Adipose tissue (tissue), 3 donors: ENCODE results near the gene LARGE1. TPM values are rescaled to one million over a fixed set of nuclear protein-coding genes. Genes with fewer than 3 reads are reported as not detected.

Experiments used
- H3K27ac ChIP-seq: one replicate; pipeline ENCODE4 v1.5.1; 2013; ENCODE audit warnings: low read depth, low read length
- WGBS, 3 donors: extraction: QIAGEN DNeasy Blood & Tissue Kit; methylation state at CpG; one replicate each; pipeline ENCODE4 v1.1.7; 2013; 5-methylcytosine and 5-hydroxymethylcytosine counted together
- polyA plus RNA-seq, 3 donors: library from polyadenylated mRNA; stranded (reverse); fragments of 200-250 nt; gene quantifications; one replicate each; pipeline ENCODE4 v1.2.3, GENCODE V29; 2013
- donor health status: healthy with polysubstance abuse.
- donor health status: Bipolar disorder and iron deficiency.
- donor health status: healthy.

LARGE1 gene
- polyA plus RNA-seq, 3 donors: 4.0 to 7.9 (median 7.7) TPM

DNA sequence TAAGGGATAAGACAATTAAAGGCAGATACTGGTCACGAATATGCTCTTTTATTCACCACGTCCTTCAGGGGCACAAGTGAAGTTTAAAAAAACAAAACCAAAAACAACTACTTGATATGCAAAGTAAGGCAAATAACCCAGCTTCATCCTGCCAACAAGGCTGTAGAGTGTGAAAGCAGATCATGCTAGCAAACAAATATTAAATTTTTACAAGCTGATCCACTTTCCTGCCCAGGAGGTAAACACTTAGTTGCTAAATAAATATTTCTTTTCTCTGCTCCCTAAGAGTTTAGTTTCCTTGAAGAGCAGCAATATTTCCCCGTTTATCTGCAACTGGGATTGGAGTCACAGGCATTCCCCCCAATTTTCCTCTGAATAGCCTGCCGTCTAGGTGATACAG, 300.2 kb downstream of the LARGE1 start:
- no peak overlapping the region for H3K27ac ChIP-seq
- WGBS, 3 donors: 88 to 93% (median 89%) methylated on average over 4 of the region's 4 CpGs

DNA sequence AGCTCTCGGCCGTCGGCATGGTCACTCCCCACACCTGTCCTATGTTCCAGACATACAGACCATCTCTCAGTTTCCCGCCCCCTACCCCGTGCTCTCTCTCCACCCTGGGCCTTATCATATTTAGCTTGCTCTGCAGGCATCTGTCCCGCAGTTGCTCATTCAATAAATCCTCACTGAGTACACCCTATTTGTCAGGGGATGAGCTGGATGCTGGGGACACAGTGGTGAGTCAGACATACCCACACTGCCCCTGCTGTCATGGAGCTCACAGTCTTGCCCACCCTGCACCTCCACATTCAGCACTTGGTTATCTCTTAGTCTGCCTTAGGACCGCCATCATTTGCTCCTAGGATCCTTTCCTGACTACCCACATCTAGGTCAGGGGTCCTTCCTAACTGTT, 313.8 kb downstream of the LARGE1 start:
- no peak overlapping the region for H3K27ac ChIP-seq
- 96 to 99% (median 97%) methylated on average over 7 of the region's 7 CpGs for WGBS, 3 donors

DNA sequence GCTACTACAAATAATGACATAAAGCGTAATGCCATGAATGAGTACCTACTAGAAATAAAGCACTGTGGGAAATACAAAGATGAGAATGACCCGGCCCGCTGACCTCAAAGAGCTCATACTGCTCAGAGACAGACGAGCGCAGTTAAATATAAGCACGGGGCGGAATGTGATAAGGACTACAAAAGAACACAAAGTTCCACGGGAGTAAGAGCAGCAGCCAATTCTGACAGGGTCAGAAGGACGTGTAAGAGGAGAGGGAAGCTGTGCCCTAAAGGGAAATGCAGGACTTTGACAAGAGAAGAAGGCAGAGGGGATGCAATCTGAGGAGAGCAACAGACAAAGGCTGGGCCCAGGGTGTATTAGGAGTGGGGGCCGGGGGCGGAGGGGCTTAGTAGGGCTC, 314.6 kb downstream of the LARGE1 start:
- no peak overlapping the region for H3K27ac ChIP-seq
- 61 to 82% (median 76%) methylated on average over 11 of the region's 11 CpGs for WGBS, 3 donors

DNA sequence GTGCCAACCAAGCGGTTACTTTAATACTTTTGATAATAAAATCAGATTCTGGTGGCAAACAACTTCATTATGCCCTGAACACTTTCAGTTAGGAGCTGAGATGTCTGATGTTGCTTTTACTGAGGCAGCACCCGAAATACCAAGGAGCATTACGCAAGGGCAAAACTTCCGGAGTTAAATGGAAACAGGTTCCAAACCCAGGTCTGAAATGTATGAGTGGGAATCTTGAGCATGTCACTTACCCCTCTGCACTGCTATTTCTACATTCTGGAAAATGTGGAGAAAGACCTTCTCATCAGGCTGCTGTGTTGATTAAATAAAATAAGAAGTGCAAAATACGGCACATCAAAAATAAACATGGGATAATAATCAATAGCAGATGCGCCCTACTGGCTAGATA, 315.1 kb downstream of the LARGE1 start:
- no peak overlapping the region for H3K27ac ChIP-seq
- WGBS, 3 donors: 92 to 93% (median 93%) methylated on average over 6 of the region's 6 CpGs

DNA sequence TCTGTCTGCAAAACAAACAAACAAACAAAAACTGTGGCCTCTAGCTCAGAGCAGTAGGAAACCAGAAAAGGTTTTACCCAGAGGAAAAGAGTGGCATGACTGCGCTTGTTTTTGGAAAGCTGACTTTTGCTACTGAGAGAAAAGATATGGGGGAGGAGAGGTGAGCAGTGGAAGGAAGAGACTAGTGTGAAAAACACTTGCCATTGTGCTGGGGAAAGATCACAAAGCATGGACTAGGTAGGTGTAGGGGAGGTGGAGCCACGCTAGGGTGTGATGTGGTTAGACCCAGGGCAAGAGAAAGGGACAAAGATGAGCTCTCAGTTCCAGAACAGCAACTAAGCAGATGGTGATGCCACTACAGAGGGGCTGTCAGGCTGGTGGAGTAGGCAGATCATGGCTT, 319.2 kb downstream of the LARGE1 start:
- 94 to 96% (median 95%) methylated on average over 2 of the region's 2 CpGs for WGBS, 3 donors
- H3K27ac ChIP-seq: no peak overlapping the region

DNA sequence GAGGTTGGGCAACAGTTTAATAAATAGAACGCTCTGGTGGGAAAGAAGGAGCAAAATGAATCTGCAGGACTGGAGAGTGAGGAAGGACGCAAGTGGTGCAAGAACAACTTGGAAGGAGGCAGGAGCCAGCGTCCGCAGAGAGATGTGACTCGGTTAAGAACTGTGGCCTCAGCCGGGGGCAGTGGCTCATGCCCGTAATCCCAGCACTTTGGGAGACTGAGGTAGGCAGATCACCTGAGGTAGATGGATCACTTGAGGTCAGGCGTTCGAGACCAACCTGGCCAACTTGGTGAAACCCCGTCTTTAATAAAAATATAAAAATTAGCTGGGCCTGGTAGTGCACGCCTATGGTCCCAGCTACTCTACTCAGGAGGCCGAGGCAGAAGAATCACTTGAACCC, 319.7 kb downstream of the LARGE1 start:
- WGBS, 3 donors: 96 to 98% (median 98%) methylated on average over 12 of the region's 12 CpGs
- no peak overlapping the region for H3K27ac ChIP-seq

DNA sequence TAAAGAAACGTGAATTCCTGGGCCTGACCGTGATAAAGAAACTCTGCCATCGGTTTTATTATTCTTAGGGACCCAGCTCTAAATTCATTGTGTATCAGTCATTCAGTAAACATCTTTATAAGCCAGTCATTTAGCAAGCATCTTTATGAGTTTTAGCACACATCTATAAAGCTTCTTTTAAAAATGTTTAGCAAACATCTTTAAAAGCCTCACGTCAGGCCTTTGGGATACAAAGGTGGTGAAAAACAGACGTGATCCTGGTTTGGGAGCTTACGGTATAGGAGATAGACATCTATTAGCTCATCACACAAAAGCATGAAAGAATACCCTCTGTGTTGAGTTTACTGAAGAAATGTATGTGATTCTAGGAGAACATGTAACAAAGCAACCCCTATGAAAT, 320.2 kb downstream of the LARGE1 start:
- no peak overlapping the region for H3K27ac ChIP-seq
- WGBS, 3 donors: 87 to 90% (median 90%) methylated on average over 6 of the region's 6 CpGs

DNA sequence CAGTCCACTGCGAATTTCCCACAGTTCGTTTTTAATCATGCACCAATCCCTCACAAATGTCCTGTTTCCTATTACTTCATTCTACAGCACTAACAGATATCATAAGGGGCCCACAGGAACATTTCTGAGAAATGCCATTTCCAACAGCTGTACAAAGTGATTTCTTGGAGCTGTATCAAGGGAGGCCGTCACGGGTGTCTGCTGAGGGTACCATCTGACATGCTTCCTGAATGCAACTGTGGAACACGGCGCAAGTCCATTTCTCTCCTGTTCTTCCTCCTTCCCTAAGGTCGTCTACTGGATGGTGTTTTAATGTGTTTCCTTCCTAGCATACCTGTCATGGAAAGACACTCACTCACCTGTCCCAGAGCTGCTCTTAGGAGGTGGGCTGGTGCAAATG, 320.7 kb downstream of the LARGE1 start:
- 81 to 88% (median 87%) methylated on average over 7 of the region's 7 CpGs for WGBS, 3 donors
- no peak overlapping the region for H3K27ac ChIP-seq

DNA sequence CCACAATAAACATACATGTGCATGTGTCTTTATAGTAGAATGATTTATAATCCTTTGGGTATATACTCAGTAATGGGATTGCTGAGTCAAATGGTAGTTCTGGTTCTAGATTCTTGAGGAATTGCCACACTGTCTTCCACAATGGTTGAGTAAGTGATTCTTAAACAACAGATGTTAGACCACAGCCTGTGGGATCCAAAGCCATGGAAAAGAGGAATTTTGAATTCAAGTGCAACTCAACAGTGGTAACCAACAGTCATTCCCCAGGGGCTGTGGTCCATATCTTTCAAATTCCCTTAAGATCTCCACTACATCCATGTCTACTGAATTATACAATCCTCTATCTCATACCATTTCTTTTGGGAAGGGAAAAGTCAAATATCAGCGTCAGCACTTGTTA, 321.5 kb downstream of the LARGE1 start:
- H3K27ac ChIP-seq: no peak overlapping the region
- WGBS, 3 donors: 95% methylated on average over 1 of the region's 1 CpG

DNA sequence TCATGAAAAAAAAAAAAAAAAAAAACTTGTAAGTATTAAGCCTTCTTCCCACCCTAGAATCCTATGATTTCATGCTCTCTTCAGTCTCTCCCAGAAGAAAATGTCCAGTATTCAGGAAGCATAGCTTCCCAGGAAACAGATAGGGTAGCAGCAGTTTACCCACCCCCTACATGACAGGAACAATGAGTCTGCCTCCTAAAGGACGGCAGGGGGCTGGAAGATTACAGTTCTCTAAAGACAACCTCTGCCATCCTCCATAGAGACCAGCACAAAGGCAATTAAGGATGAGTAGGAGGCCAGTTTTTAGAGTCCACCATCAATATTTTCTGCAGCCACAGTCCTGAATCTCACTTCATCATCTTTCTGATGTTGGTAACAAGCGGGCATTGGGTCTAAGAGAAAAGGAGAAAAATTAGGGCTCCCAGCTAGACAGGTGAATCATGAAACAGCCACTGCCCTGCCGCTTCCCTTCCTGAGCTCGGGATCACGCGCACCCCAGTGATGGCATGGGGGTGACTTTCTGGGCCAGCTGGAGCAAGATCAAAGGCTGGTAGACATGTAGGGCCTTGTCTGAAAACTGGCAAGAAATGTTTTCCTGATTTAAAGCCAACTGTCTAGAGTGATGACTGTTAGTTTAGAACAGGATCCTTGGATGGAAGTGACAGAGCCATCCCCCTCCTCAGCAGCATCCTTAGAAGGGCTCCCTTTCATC, 322.8 kb downstream of the LARGE1 start:
- no peak overlapping the region for H3K27ac ChIP-seq
- 88 to 94% (median 92%) methylated on average over 6 of the region's 6 CpGs for WGBS, 3 donors

DNA sequence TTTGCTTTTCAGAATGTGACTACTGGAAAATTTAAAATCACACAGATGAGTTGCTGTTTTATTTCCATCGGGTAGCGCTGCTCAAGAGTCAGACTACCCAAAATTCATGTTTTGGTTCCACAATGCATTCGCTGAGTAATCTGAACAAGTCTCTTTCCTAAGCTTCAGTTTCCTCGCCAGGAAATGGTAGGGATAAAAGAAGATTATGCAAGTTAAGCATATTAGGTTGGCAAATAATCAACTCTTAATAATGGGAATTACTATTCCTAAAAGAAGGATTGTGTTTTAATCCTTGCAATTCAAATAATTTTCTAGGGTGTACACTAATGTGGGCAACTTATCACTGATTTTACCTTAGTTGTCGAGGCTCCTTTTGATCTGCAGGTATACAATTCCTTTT, 326.5 kb downstream of the LARGE1 start:
- H3K27ac ChIP-seq: no peak overlapping the region
- 90 to 93% (median 93%) methylated on average over 5 of the region's 5 CpGs for whole genome bisulfite sequencing, 3 donors

DNA sequence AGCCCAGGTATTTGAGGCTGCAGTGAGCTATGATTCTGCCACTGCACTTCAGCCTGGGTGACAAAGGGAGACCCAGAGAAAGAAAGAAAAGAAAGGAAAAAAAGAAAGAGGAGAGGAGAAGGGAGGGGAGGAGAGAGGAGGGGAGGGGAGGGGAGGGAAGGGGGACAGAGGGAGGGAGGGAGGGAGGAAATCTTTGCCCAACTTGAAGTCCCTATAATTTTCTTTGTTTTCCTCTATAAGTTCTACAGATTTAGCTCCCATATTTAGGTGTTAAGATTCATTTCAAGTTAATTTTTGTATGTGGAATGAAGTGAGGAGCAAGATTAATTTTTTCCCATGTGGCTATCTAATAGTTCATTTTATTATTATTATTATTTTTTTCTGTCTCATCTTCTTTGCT, 328.3 kb downstream of the LARGE1 start:
- H3K27ac ChIP-seq: no peak overlapping the region

DNA sequence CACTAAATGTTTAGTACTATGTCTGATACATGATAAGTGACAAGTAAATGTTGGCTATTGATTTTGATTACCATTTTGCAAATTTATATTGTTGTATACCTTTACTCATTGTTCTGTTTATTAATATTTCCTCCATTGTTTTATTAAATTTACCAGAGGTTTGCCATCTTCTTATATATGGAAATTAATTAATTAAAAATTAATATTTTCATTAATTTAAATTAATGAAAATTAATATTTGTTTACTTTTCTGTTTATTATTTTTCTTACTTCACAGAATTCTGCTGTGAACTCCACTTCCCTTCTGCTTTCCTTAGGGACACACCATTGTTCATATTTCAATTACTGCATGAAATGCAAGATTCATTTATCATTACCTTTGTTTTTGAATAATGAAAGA, 331.0 kb downstream of the LARGE1 start:
- H3K27ac ChIP-seq: no peak overlapping the region

DNA sequence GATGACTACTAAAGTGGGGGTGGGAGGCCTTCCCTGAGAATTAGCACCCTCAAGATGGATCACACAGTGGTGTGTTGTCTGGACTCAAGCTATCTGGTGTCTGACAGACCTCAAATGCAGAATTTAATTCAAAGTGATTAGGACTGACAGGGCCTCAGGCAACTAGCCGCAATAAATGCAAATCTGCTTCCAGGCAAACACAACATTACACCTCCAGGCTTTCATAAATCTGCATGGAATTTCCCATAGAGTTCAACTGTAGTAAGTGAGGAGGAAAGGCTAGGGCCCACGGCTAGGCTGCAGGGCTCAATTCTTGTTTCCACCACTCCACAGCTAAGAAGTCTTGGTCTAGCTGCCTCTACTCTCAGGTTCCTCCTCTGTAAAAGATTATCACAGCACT, 331.4 kb downstream of the LARGE1 start:
- H3K27ac ChIP-seq: no peak overlapping the region
- WGBS, 3 donors: 93 to 96% (median 94%) methylated on average over 2 of the region's 2 CpGs

DNA sequence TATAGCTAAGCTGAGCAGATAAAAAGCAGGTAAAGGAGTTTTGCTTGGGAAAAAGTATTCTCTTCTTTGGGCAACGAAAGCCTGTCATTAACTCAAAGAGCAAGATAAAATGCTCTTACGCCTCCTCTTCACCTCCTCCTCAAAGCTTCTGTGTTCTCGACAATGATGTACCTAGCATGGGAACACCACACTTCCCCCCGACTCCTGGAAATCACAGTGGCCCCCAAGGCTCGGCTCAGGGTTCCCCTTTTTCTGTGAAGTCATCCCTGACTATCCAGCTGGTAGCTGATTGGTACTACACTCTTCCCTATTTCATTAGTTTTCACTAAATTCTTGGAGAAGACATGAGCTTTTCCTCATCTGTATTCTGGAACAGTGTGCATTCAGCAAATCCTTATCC, 336.1 kb downstream of the LARGE1 start:
- 70 to 89% (median 76%) methylated on average over 5 of the region's 5 CpGs for WGBS, 3 donors

DNA sequence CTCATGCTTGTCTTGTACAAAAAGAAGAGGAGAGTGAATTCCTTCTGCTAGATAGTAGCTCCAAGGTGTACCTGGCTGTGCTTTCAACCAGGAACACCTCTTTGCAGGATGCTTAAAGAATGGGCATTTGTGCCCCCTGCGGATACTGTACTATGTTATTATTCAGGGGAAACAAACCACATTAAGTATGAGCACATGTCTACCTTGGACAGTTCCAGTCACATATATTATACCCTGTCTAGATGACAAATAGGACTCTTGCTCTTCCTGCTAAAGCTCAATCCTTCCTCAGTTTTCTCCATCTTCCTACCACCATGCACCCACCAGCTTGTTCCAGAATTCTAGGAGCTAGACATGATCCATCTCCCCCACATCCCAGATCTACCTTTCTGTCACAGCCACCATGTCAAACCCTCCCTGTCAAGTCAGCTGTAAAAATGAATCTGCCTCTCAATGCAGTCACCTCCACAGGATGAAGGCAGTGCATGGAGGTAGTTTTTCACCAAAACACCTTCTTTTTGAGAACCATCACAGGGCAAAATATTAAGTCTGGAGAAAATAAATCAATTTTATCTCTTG, 337.4 kb downstream of the LARGE1 start:
- WGBS, 3 donors: 92 to 100% (median 95%) methylated on average over 1 of the region's 1 CpG
- no peak overlapping the region for H3K27ac ChIP-seq

More for the DNA sequence above, 336.1 kb downstream of the LARGE1 start:
- H3K27ac ChIP-seq: no peak overlapping the region

DNA sequence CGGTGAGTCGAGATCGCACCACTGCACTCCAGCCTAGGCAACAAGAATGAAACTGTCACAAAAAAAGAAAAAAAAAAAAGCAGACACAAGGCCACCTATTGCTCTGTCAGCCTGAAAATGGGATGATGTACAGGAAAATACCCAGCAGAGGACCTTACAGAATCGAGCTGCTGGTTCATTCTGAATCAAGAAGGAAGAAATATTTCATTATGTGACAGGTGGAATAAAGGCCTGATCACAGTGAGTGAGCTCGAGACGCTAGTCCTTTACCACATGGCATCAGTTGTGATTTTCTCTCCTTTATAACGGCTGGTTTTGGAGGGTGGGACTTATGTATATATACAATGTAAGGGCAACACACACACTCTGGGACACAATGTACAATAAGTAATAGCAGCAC, 340.0 kb downstream of the LARGE1 start:
- 79 to 84% (median 82%) methylated on average over 7 of the region's 7 CpGs for WGBS, 3 donors
- H3K27ac ChIP-seq: no peak overlapping the region

DNA sequence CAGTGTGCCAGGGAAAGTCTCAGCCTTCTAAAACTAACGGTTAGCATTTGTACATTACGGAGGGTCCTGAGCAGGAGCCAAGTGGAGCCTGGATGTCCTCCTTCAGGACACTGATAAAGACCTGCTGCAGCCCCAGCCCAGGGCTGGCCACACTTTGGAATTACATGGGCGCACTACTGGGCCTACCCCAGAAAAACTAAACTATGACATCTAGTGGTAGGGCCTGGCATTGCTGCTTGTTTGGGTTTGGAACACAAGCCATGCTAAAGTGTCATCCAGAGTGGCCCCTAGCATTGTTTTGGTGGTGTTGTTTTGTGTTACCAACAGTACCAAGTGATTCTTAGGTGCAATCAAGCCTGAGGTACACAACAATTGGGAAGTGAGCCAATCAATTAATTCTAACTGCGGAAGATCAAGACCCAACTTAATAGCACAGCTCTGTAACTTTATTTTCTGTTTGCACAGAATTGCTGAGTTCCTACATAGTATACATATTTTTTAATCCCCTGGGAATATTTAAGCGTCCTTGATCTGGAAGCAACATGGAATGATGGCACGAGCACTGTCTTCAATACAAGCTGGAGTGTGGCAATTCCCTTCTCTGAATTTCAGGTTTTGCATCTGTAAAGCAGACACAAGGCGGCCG, 340.7 kb downstream of the LARGE1 start:
- 47 to 65% (median 52%) methylated on average over 8 of the region's 8 CpGs for WGBS, 3 donors
- no peak overlapping the region for H3K27ac ChIP-seq

DNA sequence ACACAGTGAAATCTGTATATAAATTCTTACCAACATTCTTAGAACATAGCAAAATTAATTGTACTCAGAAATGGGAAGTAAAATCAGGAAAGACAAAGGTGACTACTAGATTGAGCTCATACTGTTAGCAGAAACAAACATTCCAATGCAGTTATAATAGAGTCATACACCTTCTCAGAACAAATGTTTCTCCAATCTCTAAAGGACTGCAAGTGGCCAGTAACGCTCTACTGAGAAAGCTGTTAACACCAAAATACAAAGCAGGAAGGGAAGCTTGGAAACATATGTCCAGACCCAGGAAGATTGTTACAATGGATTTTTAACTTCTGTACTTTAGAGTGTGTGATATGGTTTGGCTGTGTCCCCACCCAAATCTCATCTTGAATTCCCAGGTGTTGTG, 341.5 kb downstream of the LARGE1 start:
- H3K27ac ChIP-seq: no peak overlapping the region
- 52 to 72% (median 71%) methylated on average over 1 of the region's 1 CpG for WGBS, 3 donors

DNA sequence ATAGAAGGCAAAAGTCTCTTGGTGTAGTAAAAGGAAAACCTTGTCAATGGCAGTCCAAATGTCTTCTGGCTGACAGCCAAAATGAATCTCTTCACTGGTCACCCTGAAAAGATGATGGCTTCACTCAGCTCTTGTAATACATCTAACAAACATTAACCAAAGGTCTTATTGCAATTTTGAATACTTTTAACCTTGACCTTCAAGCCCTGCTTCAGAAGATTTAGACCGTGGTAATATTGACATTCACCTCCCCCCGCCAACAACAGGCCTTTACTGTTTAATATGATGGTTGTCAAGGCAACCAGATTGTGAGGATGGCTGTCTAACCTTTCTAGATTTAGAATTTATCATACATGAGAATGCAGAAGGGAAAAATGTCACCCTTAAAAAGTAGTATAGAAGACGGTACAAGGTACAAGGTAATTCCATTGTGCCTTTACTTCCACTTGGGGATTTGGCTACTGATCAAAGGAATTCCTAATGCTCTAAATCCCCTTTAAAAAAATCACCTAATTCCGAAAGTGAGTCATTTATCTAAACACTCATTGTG, 342.3 kb downstream of the LARGE1 start:
- 22 to 71% (median 64%) methylated on average over 4 of the region's 4 CpGs for WGBS, 3 donors
- H3K27ac ChIP-seq: no peak overlapping the region
